Activated gamma-delta T cell treated with anti-CD3 and anti-CD28 coated beads, Interleukin-2, amount 50 U/mL, for 16 hours (primary cell): ENCODE results near the gene DNAJC1.

Experiments used
- DNase-seq: peaks from one replicate; pipeline ENCODE4 v3.0.0-alpha.2; 2020; ENCODE audit warnings: low read depth

Gene DNAJC1

GRCh38 chr10:21959998-21960397 lies 43.5 kb downstream of the DNAJC1 start:
- no peak for DNase-seq

GRCh38 chr10:21954690-21955089 lies 48.8 kb downstream of the DNAJC1 start:
- DNase-seq, result no peak

DNA sequence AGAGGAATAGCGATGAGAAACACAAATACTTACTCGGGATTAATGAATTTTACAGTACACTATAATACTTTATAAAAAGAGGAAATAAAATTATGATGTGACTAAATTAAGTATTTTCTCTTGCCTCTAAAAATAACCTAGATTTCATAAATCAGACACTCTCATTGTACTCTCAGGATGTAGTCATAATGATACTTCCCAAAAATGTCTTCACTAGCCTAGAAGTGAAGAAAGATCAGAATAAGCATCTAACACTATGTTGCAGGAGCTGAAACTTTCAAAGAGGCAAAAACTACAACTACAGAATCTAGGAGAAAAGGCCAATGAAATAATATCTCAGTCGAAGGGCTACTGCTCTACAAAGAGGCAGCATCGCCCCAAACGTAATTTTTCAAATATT lies 49.4 kb downstream of the DNAJC1 start:
- DNase-seq, result no peak

DNA sequence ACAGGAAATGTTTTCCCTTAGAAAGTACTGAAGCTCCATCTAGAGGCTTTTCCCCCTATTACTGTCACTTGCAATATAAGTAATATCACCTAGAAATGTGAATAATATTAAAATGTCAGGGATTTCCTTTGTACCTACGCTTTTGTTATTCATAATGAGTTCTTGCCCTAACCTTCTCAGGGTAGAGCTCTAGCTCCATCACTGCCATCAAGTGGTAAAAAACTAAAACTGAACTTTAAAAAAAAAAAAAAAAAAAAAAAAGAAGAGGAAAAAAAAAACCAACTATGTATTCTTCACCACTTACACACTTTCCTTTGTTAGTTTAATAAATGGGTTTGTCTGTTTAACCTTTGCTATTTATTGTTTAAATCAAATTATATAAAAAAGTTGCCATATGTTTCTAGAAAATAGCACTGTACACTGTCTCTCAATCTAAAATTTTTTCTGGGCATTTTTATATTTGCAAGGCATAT lies 49.9 kb downstream of the DNAJC1 start:
- DNase-seq, result no peak

GRCh38 chr10:21950566-21950965 lies 53.0 kb downstream of the DNAJC1 start:
- DNase-seq, result no peak

DNA sequence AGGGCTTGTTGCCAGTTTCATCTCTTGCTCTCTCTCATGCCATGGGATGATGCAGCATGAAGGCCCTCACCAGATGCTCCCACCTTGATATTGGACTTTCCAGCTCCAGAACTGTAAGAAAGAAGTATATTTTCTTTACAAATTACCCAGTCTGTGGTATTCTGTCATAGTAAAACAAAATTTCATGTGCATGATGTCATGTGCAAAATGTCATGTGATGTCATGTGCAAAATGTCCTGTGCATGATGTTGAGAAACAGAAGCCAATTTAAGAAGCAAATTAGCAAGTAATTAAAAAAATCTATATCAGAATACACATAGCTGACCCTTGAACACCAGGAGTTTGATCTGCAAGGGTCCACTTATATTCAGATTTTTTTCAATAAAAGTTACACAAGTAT lies 56.6 kb downstream of the DNAJC1 start:
- no peak for DNase-seq

DNA sequence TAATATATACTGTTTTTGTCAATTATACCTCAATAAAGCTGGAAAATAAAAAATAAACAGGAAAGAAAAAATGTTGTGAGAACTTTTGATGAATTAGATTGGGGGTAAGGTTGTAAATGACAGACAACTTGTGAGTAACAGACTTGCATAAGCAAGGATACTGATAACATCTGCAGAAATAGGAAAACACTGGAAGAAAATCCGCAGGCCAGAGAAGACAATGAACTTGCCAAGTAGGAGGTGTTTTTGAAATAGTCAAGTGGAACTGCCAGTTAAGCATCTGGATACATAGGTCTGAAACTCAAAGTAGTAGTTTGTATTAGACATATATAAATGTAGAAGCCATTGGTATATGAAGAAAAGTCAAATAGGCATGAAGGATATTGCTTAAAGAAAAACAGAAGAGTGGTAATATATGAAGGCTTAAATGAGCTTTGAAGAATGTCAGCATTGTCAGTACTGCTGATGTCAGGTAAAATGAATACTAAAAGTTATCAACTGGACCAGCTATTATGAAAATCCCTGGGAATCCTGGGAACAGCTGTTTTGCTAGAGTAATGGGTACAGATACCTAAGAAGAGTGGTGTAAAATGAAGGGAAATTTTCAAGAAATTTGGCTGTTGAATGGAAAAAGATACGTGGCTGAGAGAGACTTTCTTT lies 58.7 kb downstream of the DNAJC1 start:
- DNase-seq, result no peak

DNA sequence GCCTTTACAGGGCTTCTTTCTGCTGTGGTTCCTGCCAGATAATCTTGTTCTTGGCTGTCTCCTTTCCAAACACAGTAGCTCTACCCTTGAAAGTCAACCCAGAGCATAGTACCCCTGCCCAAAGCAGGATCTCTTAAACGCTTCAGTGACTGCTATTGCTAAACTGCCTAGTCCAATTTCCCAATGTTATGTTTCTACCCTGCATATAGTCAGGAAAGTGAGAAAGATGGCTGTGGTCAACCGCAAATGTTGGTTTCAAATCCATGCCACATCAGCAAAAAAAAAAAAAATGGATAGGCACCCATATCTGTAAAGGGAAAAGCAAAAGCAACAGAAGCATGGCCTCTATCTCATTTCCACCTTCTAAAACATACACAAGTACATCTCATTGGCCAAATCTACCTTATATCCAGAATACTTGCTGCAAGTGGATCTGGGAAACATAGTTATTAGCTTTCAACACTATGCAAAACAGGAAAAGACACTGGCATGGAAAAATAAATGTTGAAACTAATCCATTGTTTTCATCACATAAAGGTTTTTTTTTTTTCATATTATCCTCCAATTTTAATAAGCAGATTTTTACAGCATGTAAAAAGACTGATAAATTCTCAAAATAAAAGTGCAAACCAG lies 59.8 kb downstream of the DNAJC1 start:
- no peak for DNase-seq

- DNase-seq, result no peak
Measured at GRCh38 chr10:21935439-21936023, 68.0 kb downstream of the DNAJC1 start.

GRCh38 chr10:21934307-21934706 lies 69.2 kb downstream of the DNAJC1 start:
- DNase-seq, result no peak

- DNase-seq, result no peak
Measured at GRCh38 chr10:21929070-21929469, 74.5 kb downstream of the DNAJC1 start.

GRCh38 chr10:21927631-21928353 lies 75.7 kb downstream of the DNAJC1 start:
- DNase-seq, result no peak

DNA sequence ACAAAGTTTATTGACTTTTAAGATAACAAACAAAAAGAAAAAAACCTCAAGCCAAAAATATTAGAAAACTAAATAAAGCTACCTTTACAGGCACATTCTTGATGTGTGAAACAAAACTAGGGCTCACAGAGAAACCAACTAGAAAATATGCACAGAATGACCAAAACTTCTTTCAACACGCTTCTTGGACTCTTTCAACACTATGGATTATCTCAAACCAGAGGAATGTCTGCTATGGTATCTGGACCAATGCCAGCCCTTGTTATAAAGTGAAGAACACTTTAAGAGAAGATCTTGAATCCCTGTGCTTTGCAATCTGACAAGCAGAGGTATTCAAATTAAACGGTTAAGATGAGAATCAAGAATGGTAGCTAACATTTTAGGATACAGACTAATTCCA lies 76.6 kb downstream of the DNAJC1 start:
- no peak for DNase-seq

DNA sequence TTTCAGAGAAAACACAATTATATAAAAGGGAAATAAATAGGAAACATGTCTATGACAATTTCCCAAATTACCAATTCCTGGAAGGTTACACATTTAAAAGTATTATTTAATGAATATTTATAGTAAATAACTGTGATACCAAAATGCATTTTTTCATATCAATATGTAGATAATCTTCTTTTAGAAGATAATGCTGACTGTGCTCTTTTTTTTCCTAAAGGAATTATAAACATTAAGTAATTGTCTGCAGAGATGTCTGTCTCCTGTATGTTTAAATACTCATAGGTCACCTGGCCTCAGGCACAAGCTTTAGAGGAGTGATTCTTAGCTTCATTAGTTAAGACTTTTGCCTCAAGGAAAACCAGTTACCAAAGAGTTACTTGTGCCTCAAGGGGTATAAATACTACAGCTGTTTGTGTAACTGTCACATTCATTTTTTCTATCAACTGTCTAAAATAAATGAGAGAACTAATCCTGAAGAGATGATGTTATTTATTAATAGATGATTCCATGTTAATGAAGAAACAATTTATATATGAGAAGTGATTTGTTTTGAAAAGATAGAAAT lies 77.1 kb downstream of the DNAJC1 start:
- no peak for DNase-seq

DNA sequence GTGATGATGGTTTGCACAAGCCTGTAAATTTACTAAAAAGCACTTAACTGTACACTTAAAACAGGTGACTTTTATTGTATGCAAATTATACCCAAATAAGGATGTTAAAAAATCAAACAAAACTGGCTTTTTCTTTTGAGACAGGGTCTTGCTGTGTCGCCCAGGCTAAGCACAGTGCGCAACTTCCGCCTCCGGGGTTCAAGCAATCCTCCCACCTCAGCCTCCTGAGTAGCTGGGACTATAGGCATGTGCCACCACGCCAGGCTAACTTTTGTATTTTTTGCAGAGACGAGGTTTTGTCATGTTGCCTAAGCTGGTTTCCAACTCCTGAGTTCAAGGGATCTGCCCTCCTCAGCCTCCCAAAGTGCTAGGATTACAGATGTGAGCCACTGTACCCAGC lies 77.7 kb downstream of the DNAJC1 start:
- DNase-seq, result no peak

DNA sequence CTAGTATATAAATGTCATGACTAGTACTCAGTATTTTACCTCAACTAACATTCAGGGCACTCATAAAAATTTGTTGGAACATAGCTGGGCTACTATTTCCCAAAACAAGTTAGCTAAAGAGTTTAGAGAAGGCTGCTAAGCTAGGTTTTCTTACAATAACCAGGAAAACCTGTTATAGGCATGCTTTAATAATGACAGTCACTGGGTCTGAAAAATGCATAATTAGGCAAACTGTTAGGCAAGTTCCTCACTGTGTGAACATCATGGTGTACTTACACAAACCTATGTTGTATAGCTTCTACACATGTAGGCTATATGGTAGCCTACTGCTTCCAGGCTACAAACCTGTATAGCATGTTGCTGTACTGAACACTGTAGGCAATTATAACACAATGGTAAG lies 79.0 kb downstream of the DNAJC1 start:
- DNase-seq, result no peak

DNA sequence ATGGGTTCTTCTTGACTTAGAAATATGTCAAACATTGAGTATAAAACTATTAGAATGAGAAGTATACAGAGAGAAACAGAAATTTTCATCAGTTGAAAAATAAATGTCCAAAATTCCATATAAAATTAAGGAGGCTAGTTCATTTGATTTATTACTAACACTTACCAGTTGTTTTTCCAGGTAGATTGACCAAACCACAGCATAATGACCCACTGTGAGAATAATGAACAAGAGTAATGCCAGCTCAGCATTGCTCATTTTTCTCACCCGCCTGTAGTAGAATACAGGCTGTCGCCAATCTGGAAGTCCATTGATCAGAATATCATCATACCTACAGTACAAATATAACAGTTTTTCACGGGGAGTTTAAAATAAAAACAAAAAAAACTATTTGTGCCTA lies 82.9 kb downstream of the DNAJC1 start:
- no peak for DNase-seq

DNA sequence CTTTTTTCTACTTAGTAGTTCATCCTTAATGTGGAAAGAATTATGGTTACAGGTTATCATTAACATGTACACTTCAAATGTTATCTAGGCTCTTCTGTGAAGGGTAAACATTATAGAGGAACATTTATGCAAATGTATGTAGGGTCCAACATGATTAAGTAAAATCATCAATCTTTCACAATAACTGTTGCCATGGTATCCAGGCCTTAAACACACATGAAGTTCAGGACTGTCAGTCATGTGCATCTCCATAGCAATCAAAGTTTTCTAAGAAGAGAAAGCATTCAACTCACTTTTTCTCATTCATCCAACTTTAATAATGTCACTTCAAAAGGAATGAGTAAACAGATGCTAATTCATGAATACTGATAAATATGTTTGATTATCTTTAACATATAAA lies 83.6 kb downstream of the DNAJC1 start:
- DNase-seq, result no peak

- DNase-seq, result no peak
Measured at GRCh38 chr10:21919117-21919516, 84.4 kb downstream of the DNAJC1 start.

DNA sequence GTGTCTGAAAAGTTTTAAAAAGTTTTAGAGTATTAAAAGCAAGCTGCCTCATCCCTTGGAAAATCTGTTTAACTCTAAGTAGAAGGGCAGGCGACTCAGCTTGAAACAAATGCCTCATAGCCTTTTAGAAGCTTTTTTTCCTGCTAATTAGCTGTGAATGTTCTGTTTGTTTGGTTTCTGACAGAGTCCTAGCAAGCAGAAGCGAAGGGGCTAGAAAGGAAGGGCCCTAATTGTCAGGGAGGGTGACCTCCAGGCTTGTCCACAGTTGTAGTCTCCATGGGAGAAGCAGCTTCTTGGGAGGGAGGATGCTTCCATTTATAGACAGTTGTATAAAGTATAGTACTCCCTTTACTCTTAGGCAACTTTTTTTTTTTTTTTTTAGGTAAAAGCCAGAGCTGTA lies 90.9 kb downstream of the DNAJC1 start:
- no peak for DNase-seq

GRCh38 chr10:21910798-21911197 lies 92.7 kb downstream of the DNAJC1 start:
- no peak for DNase-seq

GRCh38 chr10:21907436-21907835 lies 96.1 kb downstream of the DNAJC1 start:
- no peak for DNase-seq

DNA sequence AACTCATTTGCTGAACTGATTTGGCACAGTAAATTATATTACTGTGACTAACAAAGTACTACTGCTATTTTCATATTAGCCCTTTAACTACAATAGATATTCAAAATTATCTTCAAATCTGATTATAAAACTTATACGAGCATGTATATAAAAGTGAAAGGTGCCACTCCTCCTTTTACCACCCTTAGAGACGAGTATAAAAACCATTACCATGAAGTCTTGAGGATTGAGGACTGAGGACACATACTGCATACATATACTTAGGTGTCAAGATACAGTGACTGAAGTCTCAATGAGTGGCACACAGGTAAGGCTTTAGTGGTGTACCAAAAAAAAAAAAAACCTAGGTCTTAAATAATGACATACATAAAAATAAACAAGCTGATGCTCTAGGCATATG lies 98.6 kb downstream of the DNAJC1 start:
- no peak for DNase-seq
